ENCODE data around the gene FOXA1.

GRCh38 chr14:37588956-37589714 is 5.9 kb downstream of the FOXA1 start:
- no peak for TF ChIP-seq CTCF (IDR thresholded peaks at IDR 0.05 in 8 of 11, conservative IDR thresholded peaks at IDR 0.05 in 3 of 11)
- TF ChIP-seq POLR2AphosphoS5 (IDR thresholded peaks at IDR 0.05), result no peak
- TF ChIP-seq POLR2A (IDR thresholded peaks at IDR 0.05), result no peak

Measured in spleen (tissue), 7 donors.